ENCODE data around the gene DDX41.
"Not testable (repeated sequence)": the region's sequence is repeated elsewhere in the genome, so short reads cannot be mapped to it uniquely, and the experiment has no call there.

DDX41 gene

GRCh38 chr5:177537389-177538361 is 20.9 kb upstream of the DDX41 start:
- DNase-seq, result no peak

- DNase-seq, result no peak
These were observed 19.6 kb upstream of the DDX41 start for GRCh38 chr5:177536386-177536785.

DNA sequence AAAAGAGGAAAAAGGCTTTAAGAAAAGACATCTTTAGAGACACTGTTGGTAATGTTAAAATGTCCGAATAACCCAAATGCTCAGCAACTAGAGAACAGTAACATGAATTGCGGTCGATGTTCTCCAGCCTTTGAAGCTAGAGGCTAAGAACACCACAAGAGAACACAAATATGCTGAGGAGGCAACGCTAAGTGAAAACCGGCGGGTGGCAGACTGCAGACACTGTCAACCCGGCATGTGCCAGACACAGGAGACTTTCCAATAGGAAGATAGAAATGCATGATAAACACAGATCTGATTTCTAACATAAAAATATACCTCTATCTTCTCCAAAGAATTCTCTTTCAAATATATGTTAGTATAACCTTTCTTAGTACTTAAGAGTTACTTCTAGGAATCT is 18.4 kb upstream of the DDX41 start:
- DNase-seq, result no peak

GRCh38 chr5:177534433-177534832 is 17.7 kb upstream of the DDX41 start:
- not testable (repeated sequence) for DNase-seq

DNA sequence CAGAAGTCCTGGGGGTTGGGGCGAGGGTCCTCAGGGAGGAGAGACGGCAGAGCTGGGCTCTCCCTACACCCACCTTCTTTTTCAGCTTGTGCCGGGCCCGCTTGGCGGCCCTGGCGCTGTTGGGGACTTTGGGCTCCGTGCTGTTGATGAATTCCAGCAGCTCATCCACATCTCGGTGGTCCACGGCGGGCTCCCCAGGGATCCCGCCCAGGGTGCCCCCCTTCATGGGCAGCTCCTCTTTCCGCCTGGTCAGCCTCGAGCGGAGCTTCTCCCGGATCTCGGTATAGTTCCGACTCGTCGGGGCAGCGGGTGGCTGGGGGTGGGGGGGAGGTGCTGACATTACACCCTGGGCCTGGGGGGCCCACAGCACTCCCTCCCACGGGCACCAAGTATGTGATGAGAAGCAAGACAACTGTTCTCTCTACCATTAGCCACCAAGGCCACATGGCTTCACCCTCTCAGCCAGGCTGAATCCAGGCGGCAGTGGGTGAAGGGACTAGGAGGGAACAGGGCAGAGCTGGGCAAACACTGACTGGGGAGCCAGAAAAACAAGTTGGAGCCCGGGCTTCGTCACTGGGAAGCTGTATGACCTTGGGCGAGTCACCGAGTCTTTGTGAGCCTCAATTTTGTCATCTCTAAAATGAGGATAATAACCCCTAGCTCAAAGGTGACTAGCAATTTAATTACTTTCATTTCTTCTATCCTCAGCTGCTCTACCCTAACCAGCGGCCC is 14.6 kb upstream of the DDX41 start:
- no peak for DNase-seq

DNA sequence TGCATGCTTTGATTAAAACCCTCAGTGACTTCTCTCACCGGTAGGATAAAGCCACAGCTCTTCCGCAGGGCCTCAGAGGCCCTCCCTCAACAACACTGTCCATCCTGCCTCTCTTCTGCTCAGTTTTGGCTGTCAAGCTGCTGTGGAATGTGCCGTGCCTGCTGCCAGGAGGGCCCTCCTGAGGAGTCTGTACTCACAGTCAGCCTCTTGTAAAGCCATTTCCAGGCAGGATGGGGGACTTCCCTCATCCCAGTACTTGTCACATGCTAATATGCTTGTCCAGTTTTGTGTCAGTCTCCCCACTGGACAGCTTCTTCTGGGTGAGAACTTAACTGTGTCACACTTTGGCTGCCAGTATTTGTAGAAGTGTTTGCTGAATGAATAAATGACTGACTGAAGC is 13.9 kb upstream of the DDX41 start:
- no peak for DNase-seq

- DNase-seq, result no peak
These were observed 12.8 kb upstream of the DDX41 start for GRCh38 chr5:177529247-177530203.

GRCh38 chr5:177528631-177529030 is 11.9 kb upstream of the DDX41 start:
- DNase-seq, result no peak

- no peak for DNase-seq
These were observed 10.8 kb upstream of the DDX41 start for GRCh38 chr5:177527595-177527994.

DNA sequence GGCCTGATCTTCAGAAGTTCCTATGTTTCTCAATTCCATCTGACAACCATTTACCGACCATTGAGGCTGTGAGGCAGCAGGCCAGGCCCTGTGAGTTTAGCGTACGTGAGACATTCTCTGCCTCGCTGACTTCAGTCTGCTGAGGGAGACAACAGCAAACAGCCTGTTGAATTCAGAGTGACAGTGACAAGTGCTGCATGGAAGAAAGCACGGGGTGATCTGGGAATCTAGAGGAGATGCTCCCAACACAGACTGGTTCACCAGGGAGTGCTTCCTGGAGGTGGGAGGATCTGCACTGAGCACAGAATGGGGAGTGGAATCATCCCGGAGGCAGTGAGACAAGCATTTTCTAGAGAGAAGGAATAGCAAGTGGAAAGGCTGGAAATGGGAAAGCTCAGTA is 10.0 kb upstream of the DDX41 start:
- DNase-seq, result no peak

DNA sequence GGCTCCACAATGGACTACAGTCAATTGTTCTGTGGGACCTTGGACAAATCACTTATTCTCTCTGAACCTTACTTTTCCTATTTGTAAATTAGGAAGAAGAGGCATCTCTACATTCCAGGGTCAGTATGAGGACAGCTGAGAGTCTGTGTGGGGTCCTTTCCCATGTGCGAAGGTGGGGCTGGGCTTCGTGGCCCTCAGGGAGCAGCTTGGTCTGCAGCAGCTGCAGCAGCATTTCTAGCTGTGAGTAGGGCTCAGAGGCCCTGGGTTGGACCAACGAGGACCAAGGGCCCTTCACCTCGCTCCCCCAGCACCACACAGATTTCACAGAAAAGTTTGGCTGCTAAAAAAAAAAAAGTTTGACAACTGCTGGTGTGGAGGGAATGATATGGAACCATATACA is 9.4 kb upstream of the DDX41 start:
- no peak for DNase-seq

DNA sequence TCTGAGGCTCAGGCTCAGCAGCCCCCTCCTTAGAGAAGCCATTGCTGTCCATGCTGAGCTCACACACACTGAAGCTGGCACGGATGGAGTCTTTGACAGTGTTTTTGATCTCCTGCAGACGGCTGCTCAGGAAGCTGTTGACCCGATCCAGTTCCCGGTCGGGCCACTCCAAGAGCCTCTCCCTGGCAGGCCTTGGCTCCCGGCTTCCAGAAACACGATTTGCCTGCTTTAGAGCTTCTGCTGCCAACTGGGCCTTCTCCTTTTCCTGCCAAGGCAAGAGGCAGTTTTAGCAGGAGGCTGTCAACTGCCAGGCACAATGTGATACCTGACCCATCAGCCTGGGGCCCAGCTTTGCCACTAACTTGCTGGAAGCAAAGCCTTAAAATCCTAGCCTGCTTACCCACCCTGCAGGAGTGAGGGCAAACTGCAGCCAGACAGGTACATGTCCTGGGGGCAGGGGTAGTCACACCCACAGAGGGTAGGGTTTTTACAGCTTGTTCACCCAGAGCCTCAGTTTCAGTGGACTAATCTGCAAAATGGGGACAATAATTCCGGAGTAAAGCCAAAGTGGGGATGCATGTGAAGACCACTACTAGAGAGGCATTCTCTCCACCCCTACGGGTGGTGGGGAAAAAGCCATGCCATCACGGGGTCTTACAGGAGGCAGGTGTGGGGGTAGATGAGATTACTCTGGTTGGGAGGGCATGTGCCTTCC is 8.3 kb upstream of the DDX41 start:
- DNase-seq, result no peak

GRCh38 chr5:177524539-177524900 is 7.8 kb upstream of the DDX41 start:
- DNase-seq, result no peak

- no peak for DNase-seq
These were observed 7.2 kb upstream of the DDX41 start for GRCh38 chr5:177523711-177524538.

GRCh38 chr5:177520916-177521513 is 4.3 kb upstream of the DDX41 start:
- DNase-seq, result no peak

DNA sequence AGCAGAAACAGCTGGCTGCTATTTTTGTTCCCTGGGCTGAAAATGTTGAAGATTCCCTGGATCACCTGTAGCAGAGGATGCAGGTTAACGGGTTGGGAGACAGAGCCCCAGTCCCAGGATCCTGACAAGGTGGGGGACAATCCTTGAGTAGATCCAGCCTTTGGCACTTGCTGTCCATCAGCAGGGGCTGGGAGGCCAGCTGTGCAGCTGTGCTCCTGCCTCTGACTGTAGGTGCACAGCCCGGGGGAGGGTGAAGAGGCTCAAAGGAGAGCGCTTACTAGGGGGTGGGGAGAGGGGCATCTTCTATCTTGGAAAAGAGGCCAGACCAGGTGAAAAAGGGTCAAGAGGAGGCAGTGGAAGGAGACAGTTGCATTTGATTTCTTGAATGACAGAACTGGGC is 3.5 kb upstream of the DDX41 start:
- no peak for DNase-seq

DNA sequence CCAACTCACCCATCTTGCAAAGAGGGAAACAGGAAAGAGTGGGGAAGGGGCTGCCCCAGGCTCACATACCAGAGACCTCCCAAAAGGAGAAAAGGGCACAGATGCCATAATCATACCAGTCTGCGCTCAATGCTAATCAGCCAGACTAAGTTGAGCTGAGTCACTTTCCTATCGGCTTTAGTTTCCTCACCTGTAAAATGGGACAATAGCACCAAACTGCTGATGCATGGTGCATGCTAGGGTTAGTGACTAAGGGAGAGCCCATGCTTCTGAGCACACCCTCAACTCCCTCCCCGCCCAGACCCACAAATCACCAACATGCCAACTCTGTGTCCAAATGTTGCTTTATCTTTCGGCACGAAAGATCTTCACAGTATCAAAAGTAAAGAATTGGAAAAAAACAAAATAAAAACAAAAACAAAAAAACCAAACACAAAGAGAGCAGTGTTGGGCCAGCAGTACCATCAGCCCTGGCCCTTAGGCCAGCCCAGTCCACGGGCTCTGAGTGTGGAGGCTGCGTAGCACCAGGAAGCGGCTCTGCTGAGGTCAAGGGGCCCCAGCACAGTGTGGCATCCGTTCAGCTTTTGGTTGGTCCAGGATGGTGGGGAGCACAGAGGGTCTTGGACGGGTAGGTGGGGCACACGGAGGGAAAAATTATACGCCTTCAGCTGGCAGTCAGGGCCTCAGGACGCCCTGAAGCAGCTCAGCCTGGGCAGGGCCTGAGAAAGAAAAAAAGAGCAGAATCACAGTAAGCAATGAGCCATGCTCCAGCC is 2.9 kb upstream of the DDX41 start:
- no peak for DNase-seq

GRCh38 chr5:177515580-177515979 is 1.2 kb downstream of the DDX41 start:
- DNase-seq, result no peak

DNA sequence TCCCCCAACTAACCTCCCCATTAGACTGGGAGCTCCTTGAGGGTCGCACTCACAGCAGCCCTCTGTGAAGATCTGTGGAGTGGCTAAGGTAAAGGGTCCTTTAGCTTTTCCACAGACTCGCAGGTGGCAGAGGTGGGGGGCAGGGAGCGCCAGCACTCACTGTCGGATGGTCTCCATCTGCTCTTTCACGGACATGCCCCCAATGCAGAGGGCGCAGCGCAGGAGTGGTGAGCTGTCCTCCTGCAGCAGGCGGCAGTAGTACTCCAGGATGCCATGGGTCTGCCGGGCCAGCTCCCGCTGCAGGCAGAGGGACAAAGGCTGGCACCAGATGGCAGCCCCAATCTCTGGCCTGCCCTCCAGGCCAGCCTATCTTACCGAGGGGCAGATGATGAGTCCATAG is 2.2 kb downstream of the DDX41 start:
- DNase-seq, result no peak

- no peak for DNase-seq
These were observed 3.3 kb downstream of the DDX41 start for GRCh38 chr5:177513500-177513899.

Data from CD4-positive, alpha-beta T cell treated with Interleukin-10 for 1 hour (primary cell).